A673 (cell line): ENCODE data around the gene ATE1. TPM values are rescaled to one million over a fixed set of nuclear protein-coding genes. Genes with fewer than 3 reads are reported as not detected.
A peak's percentile ranks its signal among the peaks of the same experiment; 100 is the strongest.

Source experiments
- BruUV-seq: library from RNA; stranded (reverse); fragments of 400-500 nt; replicated peaks from 2 replicates; lab custom pipeline; 2021; lab: Mats Ljungman, UMichigan
- CTCF ChIA-PET: fragments of 300-600 bp; sonication (Branson Sonifier 250); formaldehyde crosslinking; loops from one replicate; lab custom pipeline; 2022; ENCODE audit warnings: antibody characterized with exemption; lab: Charles Lee
- POLR2A ChIA-PET: fragments of 300-600 bp; sonication (Branson Sonifier 250); formaldehyde crosslinking; loops from one replicate; lab custom pipeline; 2022; ENCODE audit warnings: antibody characterized with exemption; ENCODE audit not compliant: low non-redundant PET; lab: Charles Lee
- DNase-seq: peaks from one replicate; pipeline ENCODE4 v3.0.0-alpha.2; 2015; ENCODE audit warnings: low spot score
- H3K27ac ChIP-seq: fragments of 200-600 bp; sonication (generic); 2 replicates; pipeline ENCODE4 v1.5.1; 2016; ENCODE audit warnings: mixed run types, low read depth, mild to moderate bottlenecking, mixed read lengths, antibody characterized with exemption, low read length; ENCODE audit not compliant: poor library complexity, severe bottlenecking
- H3K27me3 ChIP-seq: fragments of 200-600 bp; sonication (generic); replicated peaks from 2 replicates; pipeline ENCODE4 v1.6.1; 2017; ENCODE audit warnings: mixed run types, low read depth, mild to moderate bottlenecking, mixed read lengths, antibody characterized with exemption, low read length; ENCODE audit not compliant: insufficient read depth, poor library complexity
- H3K36me3 ChIP-seq: fragments of 200-600 bp; sonication (generic); 2 replicates; pipeline ENCODE4 v1.6.1; 2016; ENCODE audit warnings: mixed run types, mild to moderate bottlenecking, mixed read lengths, antibody characterized with exemption, low read length; ENCODE audit not compliant: insufficient read depth, poor library complexity, severe bottlenecking
- H3K4me1 ChIP-seq: fragments of 200-600 bp; sonication (generic); 2 replicates; pipeline ENCODE4 v1.6.1; 2017; ENCODE audit warnings: mixed run types, mild to moderate bottlenecking, mixed read lengths, antibody characterized with exemption, low read length; ENCODE audit not compliant: insufficient read depth, poor library complexity, severe bottlenecking
- H3K4me3 ChIP-seq: fragments of 200-600 bp; sonication (generic); 2 replicates; pipeline ENCODE4 v1.5.1; 2016; ENCODE audit warnings: low read depth, mixed run types, mild to moderate bottlenecking, mixed read lengths, low read length; ENCODE audit not compliant: poor library complexity, severe bottlenecking
- H3K9me3 ChIP-seq: fragments of 200-600 bp; sonication (generic); 2 replicates; pipeline ENCODE4 v1.6.1; 2016; ENCODE audit warnings: mixed run types, low read depth, mild to moderate bottlenecking, mixed read lengths, antibody characterized with exemption, low read length; ENCODE audit not compliant: poor library complexity, severe bottlenecking
- CTCF ChIP-seq: fragments of 300-800, 200-600 bp; sonication (generic); conservative IDR thresholded peaks from 2 replicates; pipeline ENCODE4 v1.5.1; 2017; ENCODE audit warnings: low read depth, mild to moderate bottlenecking, antibody characterized with exemption, low read length, moderate library complexity, mixed read lengths
- EZH2 ChIP-seq: fragments of 200-600 bp; sonication (generic); IDR thresholded peaks from 2 replicates; pipeline ENCODE4 v1.6.1; 2017; ENCODE audit warnings: borderline replicate concordance, low read depth, mild to moderate bottlenecking, mixed read lengths, antibody characterized with exemption, low read length; ENCODE audit not compliant: poor library complexity, severe bottlenecking
- intact Hi-C: fragments of 100-400 bp; cut with micrococcal nuclease; formaldehyde crosslinking; loops from one replicate; pipeline ENCODE4 v1.10.0; 2022; ENCODE audit not compliant: unreplicated experiment
- total RNA-seq: library from RNA; stranded (reverse); gene quantifications from 2 replicates; pipeline ENCODE4 v1.2.3, GENCODE V29; 2021

The ATE1 gene
- total RNA-seq, 1 experiment from 2014 or later = 27.0 TPM

- peak; percentile 39 for DNase-seq
- BruUV-seq = no TSS peak
- POLR2A ChIA-PET = no interaction called here
- TF ChIP-seq CTCF = no peak
- no peak for TF ChIP-seq EZH2
- CTCF ChIA-PET = no interaction called here
- H3K9me3 ChIP-seq = peaks cover 5% of the 10 kb centered on the region
- H3K4me3 ChIP-seq = no peak overlapping the region
- intact Hi-C loops = no loop called here
- no peaks in the 10 kb centered on the region for H3K27me3 ChIP-seq
- no peaks in the 10 kb centered on the region for H3K36me3 ChIP-seq
- peaks cover 8% of the 10 kb centered on the region for H3K4me1 ChIP-seq
- no peak overlapping the region for H3K27ac ChIP-seq
Measured at GRCh38 chr10:121851786-121852185, 76.0 kb downstream of the ATE1 start.

GRCh38 chr10:121848082-121848481, 79.7 kb downstream of the ATE1 start:
- POLR2A ChIA-PET = no interaction called here
- CTCF ChIA-PET = no interaction called here
- no peak for TF ChIP-seq EZH2
- H3K4me3 ChIP-seq = no peak overlapping the region
- no peak for DNase-seq
- H3K9me3 ChIP-seq = no peaks in the 10 kb centered on the region
- intact Hi-C loops = no loop called here
- H3K4me1 ChIP-seq = peaks cover 8% of the 10 kb centered on the region
- no TSS peak for BruUV-seq
- no peak overlapping the region for H3K27ac ChIP-seq
- no peaks in the 10 kb centered on the region for H3K27me3 ChIP-seq
- H3K36me3 ChIP-seq = no peaks in the 10 kb centered on the region

- no peak overlapping the region for H3K27ac ChIP-seq
- ChIA-PET POLR2A (no interaction called here), CTCF (no interaction called here)
- H3K4me1 ChIP-seq = peaks cover 4% of the 10 kb centered on the region
- intact Hi-C loops = no loop called here
- no peaks in the 10 kb centered on the region for H3K27me3 ChIP-seq
- BruUV-seq = no TSS peak
- TF ChIP-seq EZH2 (no peak), CTCF (no peak)
- H3K36me3 ChIP-seq = no peaks in the 10 kb centered on the region
- no peak overlapping the region for H3K4me3 ChIP-seq
- no peak for DNase-seq
- H3K9me3 ChIP-seq = no peaks in the 10 kb centered on the region
Measured at GRCh38 chr10:121846555-121846954, 81.3 kb downstream of the ATE1 start.

- ChIA-PET POLR2A (no interaction called here), CTCF (no interaction called here)
- no peak for TF ChIP-seq EZH2
- no peak for TF ChIP-seq CTCF
Measured at GRCh38 chr10:121845044-121845784, 82.6 kb downstream of the ATE1 start.

More at GRCh38 chr10:121845044-121845784, 82.6 kb downstream of the ATE1 start:
- no peak overlapping the region for H3K4me3 ChIP-seq
- H3K4me1 ChIP-seq = no peaks in the 10 kb centered on the region
- H3K27ac ChIP-seq = no peak overlapping the region
- DNase-seq = no peak
- no peaks in the 10 kb centered on the region for H3K36me3 ChIP-seq
- intact Hi-C loops = no loop called here
- H3K27me3 ChIP-seq = no peaks in the 10 kb centered on the region
- no peaks in the 10 kb centered on the region for H3K9me3 ChIP-seq
- no TSS peak for BruUV-seq
